Cardiac atrium fibroblast (primary cell): ENCODE data around the gene SLX9. TPM values are rescaled to one million over a fixed set of nuclear protein-coding genes. Genes with fewer than 3 reads are reported as not detected.

ENCODE experiments used
- total RNA-seq: library from RNA; depleted of rRNA; stranded (reverse); fragments of >200 nt; gene quantifications from 2 replicates; pipeline ENCODE4 v1.2.3, GENCODE V29; 2015

SLX9 gene, protein sequence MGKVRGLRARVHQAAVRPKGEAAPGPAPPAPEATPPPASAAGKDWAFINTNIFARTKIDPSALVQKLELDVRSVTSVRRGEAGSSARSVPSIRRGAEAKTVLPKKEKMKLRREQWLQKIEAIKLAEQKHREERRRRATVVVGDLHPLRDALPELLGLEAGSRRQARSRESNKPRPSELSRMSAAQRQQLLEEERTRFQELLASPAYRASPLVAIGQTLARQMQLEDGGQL
- total RNA-seq = 20.9 and 22.9 TPM in 2 replicates

DNA sequence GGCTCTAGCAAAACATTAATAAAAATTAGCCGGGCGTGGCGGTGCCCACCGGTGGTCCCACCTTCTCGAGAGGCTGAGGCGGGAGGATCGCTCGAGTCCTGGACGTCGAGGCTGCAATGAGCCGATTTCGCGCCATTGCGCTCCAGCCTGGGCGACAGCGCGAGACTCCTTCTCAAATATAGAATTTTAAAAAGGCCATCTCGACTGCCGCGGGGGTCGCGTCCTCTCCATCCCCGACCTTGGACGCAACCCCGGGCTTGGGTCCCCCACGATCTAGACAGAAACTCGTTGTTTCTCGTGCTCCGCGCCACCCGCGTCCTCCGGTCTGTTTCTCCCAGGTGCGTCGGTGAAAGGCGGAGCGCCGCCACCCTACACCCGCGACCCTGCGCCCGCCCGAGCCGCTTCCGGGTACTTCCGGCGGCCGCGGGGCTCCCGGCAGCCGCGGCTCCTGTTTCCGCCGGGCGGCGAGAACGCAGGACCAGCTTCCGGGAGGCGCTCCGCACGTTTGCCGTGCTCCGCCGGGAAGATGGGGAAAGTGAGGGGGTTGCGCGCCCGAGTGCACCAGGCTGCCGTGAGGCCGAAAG lies at the start of gene SLX9:
Gene SLX9, plus strand, starts transcription at position 498 of the 584 bp plus-strand sequence. Its CDS starts 29 bp downstream, at position 527.

DNA sequence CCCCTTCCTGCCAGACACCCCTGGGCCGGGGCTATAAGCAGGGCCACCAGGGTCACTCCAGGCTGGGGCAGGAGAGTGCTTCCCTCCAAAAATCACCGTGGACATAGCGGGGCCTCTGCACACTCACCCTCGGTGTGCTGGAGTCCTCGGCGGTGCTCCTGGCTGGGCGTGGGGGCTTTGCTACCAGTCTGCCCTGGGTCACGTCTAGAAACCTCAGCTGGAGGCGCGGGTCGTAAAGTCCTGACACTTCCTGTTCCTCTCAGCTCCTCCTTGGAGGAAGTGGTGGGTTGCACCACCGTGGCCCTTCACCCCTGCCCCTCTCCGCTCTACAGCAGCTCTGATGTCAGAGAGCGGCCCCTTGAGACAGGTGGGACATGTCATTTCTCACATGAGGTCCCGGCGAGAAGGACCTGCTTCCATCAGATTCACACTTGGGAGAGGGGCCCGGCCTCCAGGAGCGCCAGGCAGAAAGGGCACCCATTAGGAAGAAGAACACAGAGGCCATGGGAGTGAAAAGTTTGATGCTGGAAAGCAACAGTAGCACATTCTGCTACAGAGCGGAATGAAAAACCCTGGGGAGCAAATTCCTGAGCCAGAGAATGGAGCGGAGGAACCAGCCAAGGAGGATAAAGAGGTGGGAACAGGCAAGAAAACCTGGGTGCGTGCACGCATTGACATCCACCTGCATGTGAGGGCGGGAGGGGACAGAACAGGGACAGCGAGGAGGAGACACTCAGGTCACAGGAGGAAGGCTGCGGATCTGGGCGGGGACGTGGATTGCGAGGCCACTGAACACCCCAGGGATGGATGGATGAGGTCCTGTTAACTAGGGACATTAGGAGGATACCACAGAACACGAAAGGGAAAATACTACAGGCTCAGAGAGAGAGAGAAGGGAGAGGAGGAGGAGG lies 18.9 kb upstream of the SLX9 start, which contains the start of gene ITGB2:
Gene ITGB2, minus strand, starts transcription at position 206 of the 911 bp plus-strand sequence. CDS start 10,117 bp downstream, outside the sequence.

Other genes with a start within 250 kb of the SLX9 start
- gene KRTAP10-12, start 242.9 kb upstream of the SLX9 start, total RNA-seq = not detected in 2 replicates
- not detected in 2 replicates for gene TSPEAR, start 228.5 kb upstream of the SLX9 start, total RNA-seq
- 33.4 and 43.9 TPM in 2 replicates for gene UBE2G2, start 138.2 kb upstream of the SLX9 start, total RNA-seq
- 59.6 and 64.6 TPM in 2 replicates for gene SUMO3, start 122.0 kb upstream of the SLX9 start, total RNA-seq
- gene PTTG1IP, start 66.3 kb upstream of the SLX9 start, total RNA-seq = 292 and 302 TPM in 2 replicates
- gene ITGB2, start 19.1 kb upstream of the SLX9 start, total RNA-seq = 0.16 TPM in 1 of 2 replicates, not detected in the other
- 28.3 and 29.8 TPM in 2 replicates for gene ADARB1, start 134.6 kb downstream of the SLX9 start, total RNA-seq